ENCODE data around the gene UBQLN3.

Gene UBQLN3

GRCh38 chr11:5509803-5510202 lies at the start of gene UBQLN3:
TSS of gene UBQLN3 (minus strand) at chr11:5509957. CDS start at chr11:5509558, 399 bp downstream.
- DNase-seq (ENCODE audit: low spot score): no peak

GRCh38 chr11:5557751-5558150 lies 48.0 kb upstream of the UBQLN3 start:
- DNase-seq (ENCODE audit: low spot score): no peak

DNA sequence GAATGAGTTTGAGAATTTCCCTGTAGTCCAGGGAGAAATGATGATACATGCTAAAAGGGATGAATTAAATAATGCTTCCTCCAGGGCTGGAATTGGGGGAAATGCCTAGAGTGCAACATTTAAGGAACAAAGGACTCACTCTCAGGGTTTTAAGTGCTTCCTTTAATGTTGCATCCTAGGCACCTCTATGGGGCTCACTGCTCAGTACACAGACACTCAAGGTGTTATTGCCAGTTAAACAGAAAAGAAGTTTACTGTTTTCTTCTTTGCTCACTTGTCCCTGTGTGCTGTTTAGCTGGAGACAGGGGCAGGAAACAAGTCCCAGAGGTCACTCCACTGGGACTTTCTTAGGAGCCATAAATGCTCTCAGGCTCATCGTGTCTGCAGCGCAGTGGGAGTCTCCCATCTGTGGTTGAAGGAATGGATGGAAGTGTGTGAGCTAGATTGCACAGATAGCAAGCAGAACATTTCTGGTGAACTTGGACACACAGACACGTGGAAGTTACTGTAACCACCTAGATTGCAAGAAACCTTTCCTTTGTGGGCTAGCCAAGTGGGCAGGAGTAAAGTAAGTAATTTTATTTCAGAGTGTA lies 46.9 kb upstream of the UBQLN3 start:
- DNase-seq (ENCODE audit: low spot score): no peak

- DNase-seq (ENCODE audit: low spot score): no peak
Observed at GRCh38 chr11:5553343-5553742, 43.6 kb upstream of the UBQLN3 start.

DNA sequence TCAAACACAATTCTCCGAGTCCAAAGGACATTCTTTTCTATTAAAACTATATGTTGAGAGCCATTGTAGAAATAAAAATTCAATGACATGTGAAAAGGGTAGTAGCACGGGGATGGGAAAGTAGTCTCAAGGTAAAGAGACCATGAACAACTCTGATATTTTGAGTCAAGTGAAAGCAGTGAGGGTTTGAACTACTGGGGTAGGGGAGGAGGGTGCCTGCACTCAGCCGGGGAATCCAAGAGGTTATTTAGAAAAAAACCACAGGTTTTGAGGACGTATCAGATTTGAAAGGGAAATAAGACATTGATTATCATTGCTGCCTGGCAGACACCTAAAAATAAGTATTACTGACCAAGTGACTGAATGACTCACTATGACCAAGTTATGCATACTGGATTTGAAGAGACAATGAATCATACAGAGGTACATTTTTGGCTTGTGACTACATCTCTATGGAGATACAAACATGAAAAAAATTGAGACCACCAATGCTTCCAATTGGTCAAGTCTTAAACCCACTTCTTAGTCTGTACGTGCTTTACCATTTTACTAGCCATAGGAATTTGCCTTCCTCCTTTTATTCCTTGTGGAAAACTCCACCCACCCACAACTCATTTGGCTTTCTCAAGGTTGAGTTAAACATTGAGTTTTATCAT lies 40.8 kb upstream of the UBQLN3 start:
- no peak for DNase-seq (ENCODE audit: low spot score)

DNA sequence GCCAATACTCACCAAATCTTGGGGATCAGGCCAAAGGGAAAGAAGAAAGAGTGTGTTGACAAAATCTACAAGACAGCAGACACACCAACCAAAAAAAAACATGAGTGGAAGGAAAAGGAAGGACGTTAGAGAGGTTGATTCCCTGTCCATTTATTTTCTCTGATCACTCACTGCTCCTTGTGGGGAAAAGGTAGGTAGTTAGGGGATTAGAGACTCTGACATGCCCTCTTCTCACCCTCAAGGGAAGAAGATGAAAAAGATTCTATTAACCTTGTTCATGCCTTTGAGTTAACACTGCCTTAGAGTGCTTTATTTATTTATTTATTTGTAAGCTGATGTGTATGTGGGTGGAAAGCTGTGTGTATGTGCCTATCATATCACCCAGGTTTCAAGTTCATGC lies 38.7 kb upstream of the UBQLN3 start, which contains the start of gene OR52H1:
OR52H1 (minus strand) TSS at position 101 of the 400 bp plus-strand sequence. CDS start 3,035 bp downstream, outside the sequence.
- no peak for DNase-seq (ENCODE audit: low spot score)

- no peak for DNase-seq (ENCODE audit: low spot score)
Observed at GRCh38 chr11:5547982-5548381, 38.2 kb upstream of the UBQLN3 start.

- DNase-seq (ENCODE audit: low spot score): no peak
Observed at GRCh38 chr11:5546457-5546856, 36.7 kb upstream of the UBQLN3 start.

DNA sequence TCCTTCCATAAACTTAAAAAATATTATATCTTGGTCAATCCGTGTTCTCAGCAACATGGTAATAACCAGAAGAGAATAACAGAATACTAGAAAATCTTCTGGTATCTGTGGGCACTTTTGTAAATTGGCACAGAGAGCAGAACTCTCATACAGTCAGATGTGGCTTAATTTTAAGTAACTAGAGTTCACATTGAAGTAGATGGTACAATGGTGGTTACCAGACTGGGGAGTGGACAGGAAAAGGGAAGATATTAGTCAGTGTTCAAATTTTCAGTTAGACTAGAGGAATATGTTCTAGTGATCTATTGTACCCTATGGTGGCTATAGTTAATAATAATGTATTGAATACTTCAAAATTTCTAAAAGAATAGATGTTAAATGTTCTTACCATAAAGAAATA lies 31.7 kb upstream of the UBQLN3 start:
- no peak for DNase-seq (ENCODE audit: low spot score)

GRCh38 chr11:5536482-5536881 lies 26.7 kb upstream of the UBQLN3 start:
- DNase-seq (ENCODE audit: low spot score): no peak

DNA sequence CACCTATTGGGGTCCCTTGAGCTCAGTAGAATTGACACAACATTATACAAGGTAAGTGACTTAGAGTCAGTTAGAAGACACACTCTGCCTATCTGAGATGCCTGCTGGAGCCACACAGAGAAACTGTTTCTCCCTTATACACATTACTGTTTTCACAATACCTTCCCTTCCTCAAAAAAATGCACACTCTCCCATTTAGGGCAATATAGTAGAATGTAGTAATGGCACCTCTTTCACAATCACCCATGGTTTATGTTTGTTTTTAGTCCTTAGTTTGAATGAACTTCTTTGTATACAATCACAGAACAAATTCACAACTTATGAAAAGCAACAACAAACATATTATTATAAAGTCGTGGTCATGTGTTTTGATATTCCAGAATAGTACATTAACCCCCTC lies 24.3 kb upstream of the UBQLN3 start:
- DNase-seq (ENCODE audit: low spot score): no peak

GRCh38 chr11:5531053-5531831 lies 21.5 kb upstream of the UBQLN3 start:
- no peak for DNase-seq (ENCODE audit: low spot score)

DNA sequence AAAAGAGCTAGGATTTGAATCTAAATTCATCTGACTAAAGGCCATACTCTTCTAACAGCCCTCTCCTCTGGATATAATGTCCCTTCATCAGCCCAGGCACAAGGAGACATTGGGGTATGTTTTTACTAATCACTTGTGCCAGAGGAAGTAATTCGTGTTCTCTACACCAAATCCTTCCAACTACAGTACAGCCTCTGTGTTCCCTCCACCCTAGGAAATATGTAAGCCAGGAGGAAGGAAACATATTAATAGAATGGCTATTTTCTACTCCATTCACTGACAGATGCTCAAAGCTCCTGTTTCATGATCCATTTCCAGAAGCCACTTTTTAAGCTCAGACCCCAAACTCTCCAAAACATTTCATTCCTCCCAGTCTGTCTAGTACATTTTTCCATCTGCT lies 18.7 kb upstream of the UBQLN3 start:
- DNase-seq (ENCODE audit: low spot score): no peak

- DNase-seq (ENCODE audit: low spot score): no peak
Observed at GRCh38 chr11:5527716-5528115, 18.0 kb upstream of the UBQLN3 start.

- DNase-seq (ENCODE audit: low spot score): no peak
Observed at GRCh38 chr11:5524756-5525155, 15.0 kb upstream of the UBQLN3 start.

DNA sequence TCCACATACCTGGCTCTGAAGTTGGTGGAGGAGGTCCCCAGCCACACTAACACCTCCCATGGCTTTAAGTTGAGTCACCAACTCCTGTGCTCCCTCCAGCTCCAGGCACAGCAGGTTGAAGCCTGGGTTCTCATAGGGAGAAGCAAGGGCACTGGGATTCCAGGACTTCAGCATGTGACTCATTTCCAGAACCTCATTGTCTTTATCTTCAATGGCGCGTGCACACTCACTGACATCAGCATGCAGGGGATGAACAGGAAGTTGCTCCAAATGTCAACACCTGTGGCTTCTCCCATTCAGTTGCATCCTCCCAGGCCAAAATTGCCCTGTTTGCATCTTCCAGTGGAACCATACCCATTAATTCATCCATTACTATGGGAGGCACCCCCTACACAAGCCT lies 12.6 kb upstream of the UBQLN3 start:
- DNase-seq (ENCODE audit: low spot score): no peak

DNA sequence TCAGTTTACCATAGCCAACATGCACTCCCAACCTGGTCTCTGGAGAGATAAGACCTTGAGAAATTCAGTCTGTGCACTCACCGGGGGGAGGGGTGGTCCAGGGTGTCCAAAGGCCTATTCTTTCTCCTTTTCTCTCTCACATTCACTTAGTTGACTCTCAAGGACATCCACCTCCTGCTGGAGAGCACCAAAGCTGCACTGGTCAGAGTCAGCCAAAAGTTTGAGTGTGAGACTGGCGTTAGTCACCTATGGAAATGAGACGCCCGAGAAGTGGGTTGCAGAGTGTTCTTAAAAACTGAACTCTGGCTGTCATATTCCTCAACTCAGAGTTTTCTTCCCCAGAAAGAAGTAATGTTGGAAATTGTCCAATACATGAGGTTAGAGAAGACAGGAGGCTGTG lies 11.8 kb upstream of the UBQLN3 start:
- DNase-seq (ENCODE audit: low spot score): no peak

GRCh38 chr11:5516599-5516998 lies 6.8 kb upstream of the UBQLN3 start, which contains the start of gene UBQLNL:
TSS of gene UBQLNL (minus strand) at chr11:5516699. CDS start at chr11:5516441, 258 bp downstream.
- no peak for DNase-seq (ENCODE audit: low spot score)

GRCh38 chr11:5514841-5515240 lies 5.1 kb upstream of the UBQLN3 start:
- DNase-seq (ENCODE audit: low spot score): no peak

- no peak for DNase-seq (ENCODE audit: low spot score)
Observed at GRCh38 chr11:5508605-5509004, 1.2 kb downstream of the UBQLN3 start.

- DNase-seq (ENCODE audit: low spot score): no peak
Observed at GRCh38 chr11:5507933-5508305, 1.8 kb downstream of the UBQLN3 start.

DNA sequence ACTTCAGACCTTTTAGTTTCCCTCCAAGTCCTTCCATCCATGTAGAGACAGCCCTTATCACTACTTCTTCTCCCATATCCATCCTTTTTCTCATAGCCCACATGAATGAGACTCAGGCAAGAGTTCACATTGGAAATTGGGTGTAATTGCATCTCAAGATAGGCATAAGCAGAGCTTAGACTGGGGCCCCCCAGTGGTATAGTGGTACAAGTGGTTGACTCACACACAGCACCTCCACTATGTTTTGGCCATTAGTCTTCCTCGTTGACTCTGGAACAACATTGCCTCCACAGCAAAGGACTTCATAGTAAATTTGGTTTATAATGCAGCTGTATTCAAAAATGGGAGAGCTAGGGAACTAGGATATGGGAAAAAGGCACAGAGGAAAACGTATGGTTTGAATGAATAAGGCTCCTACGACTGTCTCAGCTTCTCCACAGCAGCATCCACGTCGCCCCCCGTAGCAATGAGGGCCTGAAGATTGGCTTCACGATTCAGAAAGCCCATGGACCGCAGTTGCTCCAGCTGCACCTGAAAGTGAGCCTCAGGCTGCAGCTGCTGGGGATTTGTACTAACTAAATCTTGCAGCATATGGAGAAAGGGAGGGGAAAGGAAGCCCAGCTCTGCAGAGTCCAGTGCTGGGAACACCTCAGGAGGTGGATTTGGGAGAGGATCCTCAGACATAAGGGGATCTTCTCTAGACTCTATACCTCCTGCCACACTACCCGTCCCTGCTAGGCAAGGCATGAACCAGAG lies 2.4 kb downstream of the UBQLN3 start:
- no peak for DNase-seq (ENCODE audit: low spot score)
